ENCODE data around the gene GTF2H4. TPM values are rescaled to one million over a fixed set of nuclear protein-coding genes. Genes with fewer than 3 reads are reported as not detected.

The GTF2H4 gene
- total RNA-seq, 1 experiment from 2014 or later = 43.6 TPM

DNA sequence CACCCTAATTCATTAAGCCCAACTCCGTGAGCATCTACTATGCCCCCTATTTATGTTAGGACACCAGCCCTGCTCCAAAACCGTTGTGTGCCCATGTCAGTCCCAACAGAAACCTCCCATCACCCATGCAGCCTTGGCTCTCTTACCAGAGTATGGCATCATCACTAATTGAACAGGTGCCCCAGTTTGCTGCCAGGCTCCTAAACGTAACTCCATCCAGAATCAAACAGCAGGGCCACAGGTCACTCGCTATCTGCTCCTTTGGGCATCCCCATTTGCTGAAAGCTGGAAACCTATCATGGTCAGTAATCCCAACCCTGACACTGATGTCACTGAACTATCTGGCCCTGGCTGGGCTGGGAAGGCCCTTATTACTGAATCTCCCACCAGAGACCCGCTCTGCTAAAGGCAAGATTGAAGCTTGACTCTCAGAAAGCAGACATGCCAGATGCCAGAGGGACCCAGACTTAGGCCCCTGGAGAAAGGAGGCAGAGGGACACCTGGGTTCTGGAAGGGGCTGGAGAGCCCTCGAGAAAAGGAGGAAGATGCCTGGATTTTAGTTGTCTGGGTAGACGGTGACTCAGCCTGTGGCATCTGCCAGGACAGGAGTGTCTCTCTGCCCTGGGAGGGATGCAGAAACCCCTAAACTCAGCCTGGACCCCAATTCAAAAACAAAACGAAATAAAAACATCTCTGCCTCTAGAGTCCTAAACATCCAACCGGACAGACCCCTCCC is 46.8 kb downstream of the GTF2H4 start:
- ChIA-PET CTCF (interaction anchor here (0.6 to 1.2 kb wide), 4 partner anchors 12 to 116 kb away, joined by 4 to 6 read pairs (median 5); partner anchors contain the start of gene VARS2), POLR2A (no interaction called here)
- no peak for DNase-seq
- H3K4me1 ChIP-seq = 0 out of 2 replicates have a peak, but pooled peaks cover 4% of the 10 kb centered on the region
- H3K4me3 ChIP-seq (ENCODE audit: low read depth, low read length) = peak overlapping the region; percentile 53
- H3K4me3 Mint-ChIP-seq (ENCODE audit: unreplicated experiment) = peak overlapping the region; percentile 71
- no peaks in the 10 kb centered on the region; the same call in 1 of the 2 replicates for H3K27me3 ChIP-seq (replicated peaks; ENCODE audit: control insufficient read depth, insufficient read depth, low read length)
- intact Hi-C loops (cut with micrococcal nuclease; ENCODE audit: unreplicated experiment) = no loop called here
- no peaks in the 10 kb centered on the region for H3K36me3 Mint-ChIP-seq (ENCODE audit: insufficient read depth, unreplicated experiment)
- BruUV-seq (replicated peaks) = no TSS peak
- TF ChIP-seq, protein P1, sequence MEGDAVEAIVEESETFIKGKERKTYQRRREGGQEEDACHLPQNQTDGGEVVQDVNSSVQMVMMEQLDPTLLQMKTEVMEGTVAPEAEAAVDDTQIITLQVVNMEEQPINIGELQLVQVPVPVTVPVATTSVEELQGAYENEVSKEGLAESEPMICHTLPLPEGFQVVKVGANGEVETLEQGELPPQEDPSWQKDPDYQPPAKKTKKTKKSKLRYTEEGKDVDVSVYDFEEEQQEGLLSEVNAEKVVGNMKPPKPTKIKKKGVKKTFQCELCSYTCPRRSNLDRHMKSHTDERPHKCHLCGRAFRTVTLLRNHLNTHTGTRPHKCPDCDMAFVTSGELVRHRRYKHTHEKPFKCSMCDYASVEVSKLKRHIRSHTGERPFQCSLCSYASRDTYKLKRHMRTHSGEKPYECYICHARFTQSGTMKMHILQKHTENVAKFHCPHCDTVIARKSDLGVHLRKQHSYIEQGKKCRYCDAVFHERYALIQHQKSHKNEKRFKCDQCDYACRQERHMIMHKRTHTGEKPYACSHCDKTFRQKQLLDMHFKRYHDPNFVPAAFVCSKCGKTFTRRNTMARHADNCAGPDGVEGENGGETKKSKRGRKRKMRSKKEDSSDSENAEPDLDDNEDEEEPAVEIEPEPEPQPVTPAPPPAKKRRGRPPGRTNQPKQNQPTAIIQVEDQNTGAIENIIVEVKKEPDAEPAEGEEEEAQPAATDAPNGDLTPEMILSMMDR (IDR thresholded peaks at IDR 0.05; ENCODE audit: insufficient read depth in 1 of 2, low read depth in 1 of 2, low read length in 1 of 2, severe bottlenecking in 1 of 2, unreplicated experiment in 1 of 2) = no peak
- no peaks in the 10 kb centered on the region for H3K27me3 Mint-ChIP-seq (ENCODE audit: insufficient read depth, unreplicated experiment)
- H3K4me1 Mint-ChIP-seq (ENCODE audit: low read depth, unreplicated experiment) = peaks cover 6% of the 10 kb centered on the region
- no peak overlapping the region for H3K27ac Mint-ChIP-seq (ENCODE audit: unreplicated experiment)
- H3K36me3 ChIP-seq (ENCODE audit: control insufficient read depth, insufficient read depth, low read length) = no peaks in the 10 kb centered on the region
- peaks cover 30% of the 10 kb centered on the region for H3K9me3 Mint-ChIP-seq (ENCODE audit: unreplicated experiment)
- H3K9me3 ChIP-seq = no peaks in the 10 kb centered on the region

DNA sequence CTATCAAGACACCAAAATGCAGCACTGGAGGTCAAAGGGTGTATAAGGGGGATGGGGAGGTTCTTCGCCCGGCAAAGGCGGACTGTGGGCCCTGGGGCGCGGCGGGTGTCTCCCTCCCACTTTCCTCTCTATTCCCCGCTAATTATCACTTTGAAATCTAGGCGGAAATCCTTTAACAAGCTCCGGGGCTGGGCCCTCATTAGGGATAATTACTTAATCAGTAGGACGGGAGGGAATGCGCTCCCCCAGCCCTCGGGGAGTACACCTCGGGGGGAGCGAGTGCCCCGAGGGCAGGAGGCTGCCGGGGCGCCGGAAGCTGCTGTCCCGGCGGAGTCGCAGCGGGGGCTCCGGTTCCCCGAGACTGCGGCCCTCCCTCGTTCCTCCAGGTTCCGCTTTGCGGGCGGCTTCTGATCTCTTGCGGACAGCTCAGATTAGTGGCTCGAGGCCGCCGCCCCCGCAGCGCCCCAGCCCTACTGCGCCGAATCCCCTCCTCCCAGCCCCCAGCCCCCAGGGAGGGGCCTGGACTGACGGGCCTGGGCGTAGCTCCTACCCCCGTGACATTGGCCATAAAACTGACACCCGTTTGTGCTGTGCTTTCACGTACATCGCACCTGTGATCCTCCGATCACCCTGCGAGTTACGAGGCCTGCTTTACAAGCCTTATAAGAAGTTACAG is 47.5 kb downstream of the GTF2H4 start:
- CTCF ChIA-PET = interaction anchor here (0.6 to 1.2 kb wide), 5 partner anchors 13 to 115 kb away, joined by 3 to 6 read pairs (median 5); partner anchors contain the start of gene VARS2
- no peaks in the 10 kb centered on the region; the same call in 1 of the 2 replicates for H3K27me3 ChIP-seq (replicated peaks; ENCODE audit: control insufficient read depth, insufficient read depth, low read length)
- H3K9me3 ChIP-seq = no peaks in the 10 kb centered on the region
- peak overlapping the region; percentile 71 for H3K4me3 Mint-ChIP-seq (ENCODE audit: unreplicated experiment)
- POLR2A ChIA-PET = no interaction called here
- no peak overlapping the region for H3K27ac Mint-ChIP-seq (ENCODE audit: unreplicated experiment)
- H3K9me3 Mint-ChIP-seq (ENCODE audit: unreplicated experiment) = peaks cover 23% of the 10 kb centered on the region
- peaks cover 6% of the 10 kb centered on the region for H3K4me1 Mint-ChIP-seq (ENCODE audit: low read depth, unreplicated experiment)
- no TSS peak for BruUV-seq (replicated peaks)
- peak; percentile 59 to 60 for DNase-seq
- intact Hi-C loops (cut with micrococcal nuclease; ENCODE audit: unreplicated experiment) = no loop called here
- H3K27me3 Mint-ChIP-seq (ENCODE audit: insufficient read depth, unreplicated experiment) = no peaks in the 10 kb centered on the region
- H3K36me3 ChIP-seq (ENCODE audit: control insufficient read depth, insufficient read depth, low read length) = no peaks in the 10 kb centered on the region
- H3K4me1 ChIP-seq = 0 out of 2 replicates have a peak, but pooled peaks cover 4% of the 10 kb centered on the region
- TF ChIP-seq, protein P1 (IDR thresholded peaks at IDR 0.05; ENCODE audit: insufficient read depth in 1 of 2, low read depth in 1 of 2, low read length in 1 of 2, severe bottlenecking in 1 of 2, unreplicated experiment in 1 of 2) = no peak
- peak overlapping the region; percentile 53 for H3K4me3 ChIP-seq (ENCODE audit: low read depth, low read length)
- H3K36me3 Mint-ChIP-seq (ENCODE audit: insufficient read depth, unreplicated experiment) = no peaks in the 10 kb centered on the region

DNA sequence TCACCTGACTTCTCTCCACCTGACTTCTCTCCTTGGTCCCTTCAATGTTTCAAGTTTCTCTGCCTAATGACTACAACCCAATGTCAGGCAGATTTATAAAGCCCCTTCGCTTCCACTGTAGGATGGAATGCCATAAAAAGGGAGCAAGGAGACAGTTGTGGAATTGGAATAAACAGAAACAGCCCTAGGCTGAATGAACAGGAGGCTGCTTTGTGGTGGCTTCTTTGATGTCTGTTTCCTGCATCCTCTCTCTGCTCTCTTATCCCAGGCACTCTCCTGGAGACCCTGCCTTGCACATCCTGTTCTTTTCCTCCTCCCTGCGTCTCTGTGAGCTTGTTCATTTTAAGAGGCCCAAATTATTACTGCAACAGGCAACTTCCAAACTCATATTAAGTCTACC is 49.7 kb downstream of the GTF2H4 start:
- CTCF ChIA-PET = no interaction called here
- Histone ChIP-seq H3K9me3 (no peaks in the 10 kb centered on the region), H3K4me1 (0 out of 2 replicates have a peak, but pooled peaks cover 4% of the 10 kb centered on the region), H3K4me3 (ENCODE audit: low read depth, low read length) (no peak overlapping the region), H3K36me3 (ENCODE audit: control insufficient read depth, insufficient read depth, low read length) (no peaks in the 10 kb centered on the region), H3K27me3 (replicated peaks; ENCODE audit: control insufficient read depth, insufficient read depth, low read length) (no peaks in the 10 kb centered on the region; the same call in 1 of the 2 replicates)
- Mint-ChIP-seq H3K4me1 (ENCODE audit: low read depth, unreplicated experiment) (peaks cover 12% of the 10 kb centered on the region), H3K27ac (ENCODE audit: unreplicated experiment) (no peak overlapping the region), H3K27me3 (ENCODE audit: insufficient read depth, unreplicated experiment) (no peaks in the 10 kb centered on the region), H3K4me3 (ENCODE audit: unreplicated experiment) (no peak overlapping the region), H3K9me3 (ENCODE audit: unreplicated experiment) (peaks cover 1% of the 10 kb centered on the region), H3K36me3 (ENCODE audit: insufficient read depth, unreplicated experiment) (no peaks in the 10 kb centered on the region)
- TF ChIP-seq, protein P1 (IDR thresholded peaks at IDR 0.05; ENCODE audit: insufficient read depth in 1 of 2, low read depth in 1 of 2, low read length in 1 of 2, severe bottlenecking in 1 of 2, unreplicated experiment in 1 of 2) = no peak
- POLR2A ChIA-PET = no interaction called here
- intact Hi-C loops (cut with micrococcal nuclease; ENCODE audit: unreplicated experiment) = no loop called here
- BruUV-seq (replicated peaks) = no TSS peak
- DNase-seq = no peak

Data from Caco-2 (cell line).